Panc1 (cell line): Measurements from ENCODE around the gene KRTAP10-11. TPM values are rescaled to one million over a fixed set of nuclear protein-coding genes. Genes with fewer than 3 reads are reported as not detected.
"Not testable (repeated sequence)": the region's sequence is repeated elsewhere in the genome, so short reads cannot be mapped to it uniquely, and the experiment has no call there.

Experiments used
- ATAC-seq: fragments of 200-7000 bp; cut with Tn5 transposase; 2 replicates; pipeline ENCODE4 v1.9.1; 2020; ENCODE audit warnings: mild to moderate bottlenecking, moderate library complexity
- BruUV-seq: library from RNA; stranded (reverse); fragments of 400-500 nt; replicated peaks from 2 replicates; lab custom pipeline; 2021; lab: Mats Ljungman, UMichigan
- CTCF ChIA-PET: fragments of 300-600 bp; sonication (Branson Sonifier 250); formaldehyde crosslinking; loops from one replicate; lab custom pipeline; 2022; ENCODE audit warnings: antibody characterized with exemption; lab: Charles Lee
- POLR2A ChIA-PET: fragments of 300-600 bp; sonication (Branson Sonifier 250); formaldehyde crosslinking; loops from one replicate; lab custom pipeline; 2022; ENCODE audit warnings: antibody characterized with exemption; lab: Charles Lee
- DNase-seq: peaks from one replicate; pipeline ENCODE4 v3.0.0-alpha.2; 2010; ENCODE audit warnings: low read depth, low spot score
- H3K27ac ChIP-seq: 2 replicates; pipeline ENCODE4 v1.5.1; 2011; ENCODE audit warnings: mild to moderate bottlenecking, low read length, inconsistent platforms
- H3K27me3 ChIP-seq: fragments of 200-500 bp; sonication (Bioruptor generic); 2 replicates; pipeline ENCODE4 v1.6.0; 2014; ENCODE audit warnings: low read length, inconsistent platforms; ENCODE audit not compliant: control insufficient read depth, insufficient read depth
- H3K36me3 ChIP-seq: fragments of 200-500 bp; sonication (Bioruptor generic); 2 replicates; pipeline ENCODE4 v1.5.1; 2014; ENCODE audit warnings: inconsistent platforms, mild to moderate bottlenecking, low read length, moderate library complexity; ENCODE audit not compliant: control insufficient read depth, insufficient read depth
- H3K4me1 ChIP-seq: 2 replicates; pipeline ENCODE4 v1.5.1; 2011; ENCODE audit warnings: inconsistent platforms, mild to moderate bottlenecking, low read length, moderate library complexity; ENCODE audit not compliant: control insufficient read depth, insufficient read depth
- H3K4me3 ChIP-seq, 2 experiments: 2 replicates each; pipeline ENCODE4 v1.5.1; 2011 to 2012; ENCODE audit warnings: low read depth in 2 of 2, low read length in 2 of 2, mild to moderate bottlenecking in 2 of 2, inconsistent platforms in 1 of 2, moderate library complexity in 1 of 2
- H3K9me3 ChIP-seq: fragments of 200-500 bp; sonication (Bioruptor generic); 2 replicates; pipeline ENCODE4 v1.5.1; 2014; ENCODE audit warnings: low read depth, mild to moderate bottlenecking, inconsistent platforms, low read length, moderate library complexity; ENCODE audit not compliant: control insufficient read depth, insufficient read depth
- CTCF ChIP-seq: fragments of 450-650 bp; IDR thresholded peaks from 2 replicates; pipeline ENCODE4 v1.5.1; 2017; ENCODE audit warnings: mild to moderate bottlenecking
- POLR2AphosphoS5 ChIP-seq: IDR thresholded peaks from 2 replicates; pipeline ENCODE4 v1.6.1; 2012; ENCODE audit warnings: mild to moderate bottlenecking, low read depth, low read length, moderate library complexity
- REST ChIP-seq, 2 experiments: IDR thresholded peaks; 2 replicates each; pipeline ENCODE4 v1.6.1; 2011 to 2012; ENCODE audit warnings: low read depth in 2 of 2, control low read depth in 1 of 2, low read length in 1 of 2, mild to moderate bottlenecking in 1 of 2, moderate library complexity in 1 of 2; ENCODE audit not compliant: insufficient read depth in 1 of 2
- SIN3A ChIP-seq: IDR thresholded peaks from 2 replicates; pipeline ENCODE4 v1.6.1; 2012; ENCODE audit warnings: low read depth, mild to moderate bottlenecking, low read length, moderate library complexity, borderline replicate concordance; ENCODE audit not compliant: insufficient read depth
- TCF7L2 ChIP-seq: IDR thresholded peaks from 2 replicates; pipeline ENCODE4 v1.6.1; 2011; ENCODE audit warnings: mild to moderate bottlenecking, low read depth, low read length, inconsistent platforms
- in situ Hi-C: cut with HindIII; loops from 2 replicates; pipeline ENCODE4 v1.10.0; 2016; ENCODE audit warnings: low sequenced_read_pairs, low pct_unique_long_range_greater_than_20kb
- intact Hi-C: fragments of 100-400 bp; cut with micrococcal nuclease; formaldehyde crosslinking; loops from one replicate; pipeline ENCODE4 v1.10.0; 2022; ENCODE audit not compliant: unreplicated experiment
- total RNA-seq: library from RNA; stranded (reverse); gene quantifications from one replicate; pipeline ENCODE4 v1.2.1, GENCODE V29; 2021; ENCODE audit not compliant: unreplicated experiment

The KRTAP10-11 gene
- total RNA-seq, 1 experiment from 2014 or later, result not detected

GRCh38 chr21:44658541-44658910, 12.3 kb downstream of the KRTAP10-11 start:
- H3K4me3 ChIP-seq, result no peak overlapping the region
- ChIA-PET POLR2A (no interaction called here), CTCF (no interaction called here)
- no peaks in the 10 kb centered on the region for H3K27me3 ChIP-seq
- BruUV-seq, result no TSS peak
- intact Hi-C loops (no loop called here), in situ Hi-C loops (no loop called here)
- no peaks in the 10 kb centered on the region for H3K9me3 ChIP-seq
- no peak overlapping the region for H3K27ac ChIP-seq
- no peak for DNase-seq
- H3K4me1 ChIP-seq, result no peaks in the 10 kb centered on the region
- H3K36me3 ChIP-seq, result no peaks in the 10 kb centered on the region
- ATAC-seq, result no peak
- no peak for TF ChIP-seq SIN3A
- no peak for TF ChIP-seq POLR2AphosphoS5
- no peak for TF ChIP-seq REST (IDR thresholded peaks at IDR 0.05; ENCODE audit: insufficient read depth in 1 of 2, low read depth in 2 of 2, low read length in 1 of 2)
- no peak for TF ChIP-seq TCF7L2
- TF ChIP-seq CTCF, result no peak

GRCh38 chr21:44658913-44659595, 12.8 kb downstream of the KRTAP10-11 start:
- Histone ChIP-seq H3K27me3 (no peaks in the 10 kb centered on the region), H3K36me3 (no peaks in the 10 kb centered on the region), H3K27ac (no peak overlapping the region), H3K4me1 (no peaks in the 10 kb centered on the region), H3K9me3 (no peaks in the 10 kb centered on the region), H3K4me3 (no peak overlapping the region)
- no peak for TF ChIP-seq CTCF
- TF ChIP-seq SIN3A, result no peak
- no peak for TF ChIP-seq REST (IDR thresholded peaks at IDR 0.05; ENCODE audit: insufficient read depth in 1 of 2, low read depth in 2 of 2, low read length in 1 of 2)
- TF ChIP-seq POLR2AphosphoS5, result no peak
- TF ChIP-seq TCF7L2, result no peak
- no peak for DNase-seq
- peak; percentile 21; the same call in 1 of the 2 replicates for ATAC-seq
- ChIA-PET CTCF (no interaction called here), POLR2A (no interaction called here)
- no TSS peak for BruUV-seq
- intact Hi-C loops, result no loop called here
- in situ Hi-C loops, result no loop called here

- H3K4me1 ChIP-seq, H3K36me3 ChIP-seq, H3K27ac ChIP-seq, ATAC-seq, DNase-seq, H3K27me3 ChIP-seq, POLR2A ChIA-PET, H3K9me3 ChIP-seq, BruUV-seq, in situ Hi-C loops, intact Hi-C loops, CTCF ChIA-PET, H3K4me3 ChIP-seq: not testable (repeated sequence)
Observed at GRCh38 chr21:44661567-44661966, 15.4 kb downstream of the KRTAP10-11 start.
